SK-N-SH (cell line): ENCODE results near the gene ANKRD36C. TPM values are rescaled to one million over a fixed set of nuclear protein-coding genes. Genes with fewer than 3 reads are reported as not detected.
"Not testable (repeated sequence)": the region's sequence is repeated elsewhere in the genome, so short reads cannot be mapped to it uniquely, and the experiment has no call there.

ENCODE experiments used
- CTCF ChIA-PET: fragments of 300-600, 350-600 bp; formaldehyde crosslinking; extraction: SDS; loops from one replicate; lab custom pipeline; 2021; lab: Yijun Ruan, JAX
- POLR2A ChIA-PET: fragments of 350-600 bp; sonication (Branson Sonifier 250); formaldehyde crosslinking; extraction: SDS; loops from one replicate; lab custom pipeline; 2020; ENCODE audit warnings: antibody characterized with exemption, inconsistent platforms; lab: Yijun Ruan, JAX
- DNase-seq: peaks from one replicate; pipeline ENCODE4 v3.0.0; 2012
- H2AFZ ChIP-seq: fragments of 200-600 bp; sonication (generic); 2 replicates; pipeline ENCODE4 v1.8.1; 2016; ENCODE audit warnings: antibody characterized with exemption, mild to moderate bottlenecking, low read depth
- H3F3A ChIP-seq: fragments of 200-600 bp; sonication (generic); replicated peaks from 2 replicates; pipeline ENCODE3; 2016; ENCODE audit warnings: antibody characterized with exemption, mild to moderate bottlenecking; ENCODE audit not compliant: insufficient read depth
- H3K27ac ChIP-seq, 2 experiments: fragments of 200-500 bp in 1 of 2; fragments of 200-600 bp in 1 of 2; sonication (Bioruptor generic) in 1 of 2; sonication (generic), shearing (Covaris generic) in 1 of 2; 2 replicates each; pipeline versions ENCODE4 v1.5.1 to v1.6.1; 2014 to 2016; ENCODE audit warnings: low read depth in 2 of 2, inconsistent platforms in 1 of 2, low read length in 1 of 2, mild to moderate bottlenecking in 1 of 2, mixed read lengths in 1 of 2
- H3K27me3 ChIP-seq: fragments of 200-600 bp; sonication (generic), shearing (Covaris generic); 2 replicates; pipeline ENCODE4 v1.6.1; 2016; ENCODE audit warnings: mixed run types; ENCODE audit not compliant: insufficient read depth
- H3K36me3 ChIP-seq, 2 experiments: fragments of 200-500 bp in 1 of 2; fragments of 200-600 bp in 1 of 2; sonication (Bioruptor generic) in 1 of 2; sonication (generic) in 1 of 2; replicated peaks in 1 of 2; 2 replicates each; pipeline versions ENCODE3 to v1.5.1; 2014 to 2016; ENCODE audit warnings: low read length in 1 of 2, mild to moderate bottlenecking in 1 of 2; ENCODE audit not compliant: insufficient read depth in 2 of 2, control insufficient read depth in 1 of 2
- H3K4me1 ChIP-seq, 2 experiments: fragments of 200-500 bp in 1 of 2; fragments of 200-600 bp in 1 of 2; sonication (Bioruptor generic) in 1 of 2; sonication (generic), shearing (Covaris generic) in 1 of 2; 2 replicates each; pipeline versions ENCODE4 v1.5.1 to v1.6.1; 2014 to 2016; ENCODE audit warnings: low read depth in 1 of 2, low read length in 1 of 2, mixed run types in 1 of 2; ENCODE audit not compliant: insufficient read depth in 2 of 2, control insufficient read depth in 1 of 2
- H3K4me2 ChIP-seq: fragments of 200-600 bp; sonication (generic), shearing (Covaris generic); 2 replicates; pipeline ENCODE4 v1.6.1; 2017; ENCODE audit warnings: mixed run types
- H3K4me3 ChIP-seq, 2 experiments: fragments of 200-500 bp in 1 of 2; fragments of 200-600 bp in 1 of 2; sonication (Bioruptor generic) in 1 of 2; sonication (generic), shearing (Covaris generic) in 1 of 2; 2 replicates each; pipeline versions ENCODE4 v1.5.1 to v1.8.1; 2014 to 2016; ENCODE audit warnings: low read depth in 2 of 2, inconsistent platforms in 1 of 2, low read length in 1 of 2, mild to moderate bottlenecking in 1 of 2, mixed read lengths in 1 of 2, moderate library complexity in 1 of 2
- H3K79me2 ChIP-seq: fragments of 200-600 bp; sonication (generic); 2 replicates; pipeline ENCODE4 v1.8.1; 2017; ENCODE audit warnings: mild to moderate bottlenecking; ENCODE audit not compliant: insufficient read depth
- H3K9ac ChIP-seq: fragments of 200-600 bp; sonication (generic); 2 replicates; pipeline ENCODE4 v1.6.1; 2017; ENCODE audit warnings: mixed run types
- H3K9me2 ChIP-seq: fragments of 200-600 bp; sonication (generic); 2 replicates; pipeline ENCODE4 v1.6.1; 2017; ENCODE audit warnings: mixed run types
- H3K9me3 ChIP-seq: fragments of 200-600 bp; sonication (generic); 2 replicates; pipeline ENCODE4 v1.6.1; 2017; ENCODE audit warnings: mixed run types, mild to moderate bottlenecking, moderate library complexity
- H4K20me1 ChIP-seq: fragments of 200-600 bp; sonication (generic); 2 replicates; pipeline ENCODE4 v1.6.1; 2017; ENCODE audit warnings: mild to moderate bottlenecking, mixed run types; ENCODE audit not compliant: insufficient read depth
- CHD2 ChIP-seq: fragments of 150-350 bp; IDR thresholded peaks from 2 replicates; pipeline ENCODE4 v1.6.1; 2018; ENCODE audit warnings: low read length; ENCODE audit not compliant: partially characterized antibody
- RAD21 ChIP-seq: IDR thresholded peaks from 2 replicates; pipeline ENCODE4 v1.6.1; 2012; ENCODE audit warnings: mild to moderate bottlenecking, low read length
- SMC3 ChIP-seq: IDR thresholded peaks from 2 replicates; pipeline ENCODE4 v1.6.1; 2012; ENCODE audit warnings: low read depth, low read length, improper control_type of control experiment
- WGBS: methylation state at CpG from one replicate; pipeline ENCODE4 v1.1.6; 2017; ENCODE audit warnings: low lambda C conversion rate; 5-methylcytosine and 5-hydroxymethylcytosine counted together
- polyA plus RNA-seq, 3 experiments: library from polyadenylated mRNA; depleted of rRNA; stranded (reverse); fragments of >200 nt; gene quantifications; 2 replicates each; pipeline ENCODE4 v1.2.3, GENCODE V29; 2012
- TF ChIP-seq, protein P1 (sequence below): fragments of 200-600 bp; sonication (generic); IDR thresholded peaks from 2 replicates; pipeline ENCODE4 v1.6.1; 2017; ENCODE audit warnings: antibody characterized with exemption, mild to moderate bottlenecking, moderate library complexity
- TF ChIP-seq, protein P2 (sequence below): IDR thresholded peaks from 2 replicates; pipeline ENCODE4; 2012

The ANKRD36C gene
- polyA plus RNA-seq, 1 of the 3 experiments (the other 2 are of a cell fraction), result 1.8 TPM

GRCh38 chr2:96008051-96008450 is 16.4 kb upstream of the ANKRD36C start:
- H3K9me2 ChIP-seq, H3K27me3 ChIP-seq, H3K4me2 ChIP-seq, H3K9ac ChIP-seq, H3F3A ChIP-seq, H3K4me1 ChIP-seq, H3K36me3 ChIP-seq, H3K4me3 ChIP-seq, H3K9me3 ChIP-seq, H4K20me1 ChIP-seq, DNase-seq, POLR2A ChIA-PET, H2AFZ ChIP-seq, H3K27ac ChIP-seq, H3K79me2 ChIP-seq: not testable (repeated sequence)
- CTCF ChIA-PET, result interaction anchor here (2.7 kb wide), 1 partner anchor 15 kb away, joined by 12 read pairs; no protein-coding TSS in a partner anchor
- 75% methylated on average over 6 of the region's 6 CpGs for WGBS

- CTCF ChIA-PET, H3K4me2 ChIP-seq: not testable (repeated sequence)
Measured at GRCh38 chr2:96006248-96006647, 14.6 kb upstream of the ANKRD36C start.

DNA sequence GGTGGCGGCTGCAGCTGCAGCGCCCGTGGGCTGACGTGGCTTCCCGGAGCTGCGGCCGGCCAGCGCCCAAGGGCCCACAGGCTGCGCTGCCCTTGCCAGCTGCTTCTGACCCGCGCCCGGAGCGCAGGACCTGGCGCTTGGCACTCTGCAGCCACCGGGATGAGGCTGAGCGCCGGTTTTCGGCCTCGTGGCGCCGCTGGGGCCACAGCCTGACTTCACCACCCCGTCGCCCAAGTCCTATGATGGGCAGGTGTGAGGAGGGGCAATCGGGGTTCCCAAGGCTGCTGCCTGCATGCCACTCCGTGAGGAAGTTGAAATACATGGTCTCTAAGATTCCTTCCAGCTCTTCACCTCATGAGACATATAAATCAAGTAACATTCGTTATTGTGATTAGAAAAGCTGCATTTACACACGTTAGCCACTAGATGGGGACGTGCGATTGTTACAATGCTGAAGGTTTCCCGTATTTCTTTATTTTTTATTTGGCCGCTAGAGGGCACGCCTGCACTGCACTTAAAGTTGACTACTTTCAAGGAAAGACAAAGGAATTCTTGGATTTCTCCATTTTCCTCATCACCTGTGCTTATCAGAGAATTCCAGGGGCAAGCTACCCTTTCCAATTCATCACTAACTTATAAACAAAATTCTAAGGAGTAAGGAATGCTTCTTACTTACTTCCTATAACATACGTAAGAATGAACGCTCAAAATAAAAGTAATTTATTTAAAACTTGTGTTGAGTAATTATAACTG is 1.1 kb upstream of the ANKRD36C start:
- H4K20me1 ChIP-seq, H3K27me3 ChIP-seq, H3K36me3 ChIP-seq, H3K4me1 ChIP-seq, H3F3A ChIP-seq, H3K9me3 ChIP-seq, H3K9me2 ChIP-seq: not testable (repeated sequence)
- TF ChIP-seq CHD2, result peak; percentile 37
- TF ChIP-seq RAD21, result peak; percentile 73
- TF ChIP-seq SMC3, result peak; percentile 48
- TF ChIP-seq, protein P1, sequence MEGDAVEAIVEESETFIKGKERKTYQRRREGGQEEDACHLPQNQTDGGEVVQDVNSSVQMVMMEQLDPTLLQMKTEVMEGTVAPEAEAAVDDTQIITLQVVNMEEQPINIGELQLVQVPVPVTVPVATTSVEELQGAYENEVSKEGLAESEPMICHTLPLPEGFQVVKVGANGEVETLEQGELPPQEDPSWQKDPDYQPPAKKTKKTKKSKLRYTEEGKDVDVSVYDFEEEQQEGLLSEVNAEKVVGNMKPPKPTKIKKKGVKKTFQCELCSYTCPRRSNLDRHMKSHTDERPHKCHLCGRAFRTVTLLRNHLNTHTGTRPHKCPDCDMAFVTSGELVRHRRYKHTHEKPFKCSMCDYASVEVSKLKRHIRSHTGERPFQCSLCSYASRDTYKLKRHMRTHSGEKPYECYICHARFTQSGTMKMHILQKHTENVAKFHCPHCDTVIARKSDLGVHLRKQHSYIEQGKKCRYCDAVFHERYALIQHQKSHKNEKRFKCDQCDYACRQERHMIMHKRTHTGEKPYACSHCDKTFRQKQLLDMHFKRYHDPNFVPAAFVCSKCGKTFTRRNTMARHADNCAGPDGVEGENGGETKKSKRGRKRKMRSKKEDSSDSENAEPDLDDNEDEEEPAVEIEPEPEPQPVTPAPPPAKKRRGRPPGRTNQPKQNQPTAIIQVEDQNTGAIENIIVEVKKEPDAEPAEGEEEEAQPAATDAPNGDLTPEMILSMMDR, result peak; percentile 92
- TF ChIP-seq, protein P2, sequence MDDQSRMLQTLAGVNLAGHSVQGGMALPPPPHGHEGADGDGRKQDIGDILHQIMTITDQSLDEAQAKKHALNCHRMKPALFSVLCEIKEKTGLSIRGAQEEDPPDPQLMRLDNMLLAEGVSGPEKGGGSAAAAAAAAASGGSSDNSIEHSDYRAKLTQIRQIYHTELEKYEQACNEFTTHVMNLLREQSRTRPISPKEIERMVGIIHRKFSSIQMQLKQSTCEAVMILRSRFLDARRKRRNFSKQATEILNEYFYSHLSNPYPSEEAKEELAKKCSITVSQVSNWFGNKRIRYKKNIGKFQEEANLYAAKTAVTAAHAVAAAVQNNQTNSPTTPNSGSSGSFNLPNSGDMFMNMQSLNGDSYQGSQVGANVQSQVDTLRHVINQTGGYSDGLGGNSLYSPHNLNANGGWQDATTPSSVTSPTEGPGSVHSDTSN, result 0 out of 2 replicates have a peak, but pooled peaks have one; percentile 5
- Histone ChIP-seq H3K4me3 (peak overlapping the region; percentile 60 to 67), H3K4me2 (peak overlapping the region; percentile 99), H3K27ac (peak overlapping the region; percentile 60 to 75), H3K9ac (peak overlapping the region; percentile 82), H2AFZ (peak overlapping the region; percentile 96), H3K79me2 (peaks cover 14% of the 10 kb centered on the region)
- WGBS, result 11% methylated on average over 19 of the region's 34 CpGs
- DNase-seq, result peak; percentile 33
- POLR2A ChIA-PET, result interaction anchor here (1.2 to 1.3 kb wide), 2 partner anchors 125 to 273 kb away, joined by 3 to 4 read pairs; partner anchors contain the start of genes CIAO1 and TMEM127
- CTCF ChIA-PET, result interaction anchor here (0.7 to 3.2 kb wide), 33 partner anchors 8 to 608 kb away, joined by 3 to 30 read pairs (median 5); partner anchors contain the start of genes ADRA2B, ASTL and NEURL3

More at GRCh38 chr2:96006248-96006647, 14.6 kb upstream of the ANKRD36C start:
- H3K4me3 ChIP-seq, POLR2A ChIA-PET, H3K79me2 ChIP-seq, H3K27ac ChIP-seq, DNase-seq, H2AFZ ChIP-seq, H3K36me3 ChIP-seq, H3K4me1 ChIP-seq, H4K20me1 ChIP-seq, H3K9me3 ChIP-seq, H3K9me2 ChIP-seq, H3F3A ChIP-seq, H3K9ac ChIP-seq: not testable (repeated sequence)
- peaks cover 14% of the 10 kb centered on the region; the same call in 1 of the 2 replicates for H3K27me3 ChIP-seq
- WGBS, result 61% methylated on average over 5 of the region's 5 CpGs

DNA sequence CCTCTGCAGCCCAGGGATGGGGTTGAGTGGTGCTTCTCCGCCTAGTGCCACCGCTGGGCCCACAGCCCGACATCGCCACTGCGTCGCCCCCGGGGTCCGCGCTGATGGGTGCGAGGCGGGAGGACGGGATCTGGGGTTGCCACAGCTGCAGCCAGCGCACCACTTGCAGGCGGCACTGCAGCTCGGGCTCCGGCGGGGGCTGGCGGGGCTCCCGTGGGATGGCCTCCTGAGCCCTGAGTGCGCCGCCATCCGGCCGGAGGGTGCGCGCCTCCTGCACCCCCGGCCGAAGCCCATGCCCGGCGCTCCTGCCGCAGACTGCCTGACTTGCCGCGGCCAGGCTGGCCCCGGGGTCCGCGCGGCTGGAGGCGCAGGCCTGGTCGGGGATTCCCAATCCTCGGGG is 478 bp upstream of the ANKRD36C start:
- ChIA-PET CTCF (interaction anchor here (0.7 to 3.2 kb wide), 29 partner anchors 9 to 563 kb away, joined by 3 to 30 read pairs (median 5); partner anchors contain the start of genes ADRA2B, ASTL and NEURL3), POLR2A (interaction anchor here (1.2 to 1.3 kb wide), 2 partner anchors 126 to 274 kb away, joined by 3 to 4 read pairs; partner anchors contain the start of genes CIAO1 and TMEM127)
- H3K4me1 ChIP-seq, H3K36me3 ChIP-seq, H3F3A ChIP-seq, H3K9me2 ChIP-seq, H3K27me3 ChIP-seq, H4K20me1 ChIP-seq, DNase-seq, H3K9me3 ChIP-seq, H2AFZ ChIP-seq: not testable (repeated sequence)
- Histone ChIP-seq H3K9ac (peak overlapping the region; percentile 82; the same call in 1 of the 2 replicates), H3K79me2 (peaks cover 14% of the 10 kb centered on the region), H3K27ac (peak overlapping the region; percentile 60 to 75), H3K4me3 (peak overlapping the region; percentile 60 to 82), H3K4me2 (peak overlapping the region; percentile 99)
- no CpG with 5 or more reads among the region's 39 CpGs for WGBS
